UCSD-AML1 (cell line): ENCODE results near the gene ANGEL2.

Experiments used
- DNase-seq: peaks from one replicate; lab custom pipeline; 2025; ENCODE audit not compliant: unreplicated experiment; lab: John Stamatoyannopoulos, UW

ANGEL2 gene

DNA sequence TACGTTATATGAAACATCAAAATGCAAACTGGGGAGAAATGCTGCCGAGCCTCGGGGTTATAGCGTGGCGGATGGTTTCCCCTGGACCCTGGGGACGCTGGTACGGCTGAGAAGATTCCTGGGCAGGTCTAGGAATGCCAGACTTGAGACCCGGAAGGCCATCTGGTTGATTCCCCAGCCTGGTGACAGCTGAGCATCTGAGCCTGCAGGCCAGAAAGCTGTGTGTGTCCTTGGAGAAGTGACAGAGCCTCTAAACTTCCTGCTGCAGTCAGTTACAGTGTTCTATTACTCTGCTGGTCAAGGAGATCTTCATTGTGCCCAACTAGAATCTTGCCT lies 63.1 kb downstream of the ANGEL2 start:
- DNase-seq: no peak

DNA sequence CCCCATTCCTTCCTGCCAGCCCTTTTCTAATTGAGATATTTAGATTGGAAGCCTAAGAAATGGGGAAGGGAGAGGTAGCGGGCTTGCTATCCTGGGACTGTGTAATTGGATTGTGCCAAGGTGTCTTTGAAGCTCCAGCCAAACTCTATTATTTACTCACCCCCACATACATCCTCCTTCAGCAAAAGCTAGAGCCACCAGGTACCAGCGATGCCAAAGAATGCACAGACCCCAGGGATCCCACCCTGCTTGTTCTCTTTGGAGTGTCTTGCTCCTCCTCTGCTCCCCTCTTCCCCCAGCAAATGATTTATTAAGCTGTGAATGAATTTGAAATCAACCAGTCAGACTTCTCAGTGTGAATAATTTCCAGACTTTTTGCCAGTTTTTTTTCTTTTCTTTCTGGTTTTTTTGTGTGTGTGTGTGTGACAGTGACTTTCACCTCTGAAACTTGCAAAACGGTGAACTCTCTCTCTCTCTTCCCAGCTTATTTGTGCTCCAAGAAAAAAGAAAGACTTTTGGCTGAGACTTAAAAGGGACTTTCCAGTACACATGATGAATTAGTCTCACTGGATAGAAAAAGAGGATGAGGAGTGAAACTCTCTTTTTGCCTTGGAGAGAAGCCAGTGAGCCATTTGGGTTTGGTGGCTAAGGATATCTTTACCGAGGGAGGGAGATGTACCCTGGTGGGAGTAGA lies 63.6 kb downstream of the ANGEL2 start:
- DNase-seq: no peak

DNA sequence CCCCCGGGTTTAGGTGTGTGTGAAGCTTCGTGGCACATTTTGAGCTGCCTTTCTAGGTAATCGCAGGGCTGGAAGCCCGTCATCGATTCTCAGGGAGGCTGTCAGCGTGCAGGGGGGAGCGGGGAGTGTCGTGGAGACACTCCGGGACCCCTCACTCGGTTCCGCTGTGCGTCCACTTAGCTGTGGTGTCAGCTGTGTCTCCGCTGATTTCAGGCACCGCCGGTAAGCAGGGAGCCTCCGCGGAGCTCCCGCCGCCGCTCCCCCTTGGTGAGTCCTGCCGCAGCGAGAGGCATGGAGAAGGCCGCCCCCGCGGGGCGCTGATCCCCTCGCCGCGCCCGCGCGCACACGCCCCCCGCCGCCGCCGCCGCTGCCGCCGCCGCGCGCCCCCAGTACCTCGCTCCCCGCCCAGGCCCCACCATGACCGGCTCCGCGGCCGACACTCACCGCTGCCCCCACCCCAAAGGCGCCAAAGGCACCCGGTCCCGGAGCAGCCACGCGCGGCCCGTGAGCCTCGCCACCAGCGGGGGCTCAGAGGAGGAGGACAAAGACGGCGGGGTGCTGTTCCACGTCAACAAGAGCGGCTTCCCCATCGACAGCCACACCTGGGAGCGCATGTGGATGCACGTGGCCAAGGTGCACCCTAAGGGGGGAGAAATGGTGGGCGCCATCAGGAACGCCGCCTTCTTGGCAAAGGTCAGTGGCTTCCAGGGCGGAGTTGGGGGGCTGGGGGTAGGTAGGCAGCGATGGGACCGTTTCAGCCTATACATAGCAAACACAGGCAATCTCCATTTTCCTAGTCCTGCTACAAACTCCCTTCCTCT lies 64.3 kb downstream of the ANGEL2 start:
- no peak for DNase-seq

DNA sequence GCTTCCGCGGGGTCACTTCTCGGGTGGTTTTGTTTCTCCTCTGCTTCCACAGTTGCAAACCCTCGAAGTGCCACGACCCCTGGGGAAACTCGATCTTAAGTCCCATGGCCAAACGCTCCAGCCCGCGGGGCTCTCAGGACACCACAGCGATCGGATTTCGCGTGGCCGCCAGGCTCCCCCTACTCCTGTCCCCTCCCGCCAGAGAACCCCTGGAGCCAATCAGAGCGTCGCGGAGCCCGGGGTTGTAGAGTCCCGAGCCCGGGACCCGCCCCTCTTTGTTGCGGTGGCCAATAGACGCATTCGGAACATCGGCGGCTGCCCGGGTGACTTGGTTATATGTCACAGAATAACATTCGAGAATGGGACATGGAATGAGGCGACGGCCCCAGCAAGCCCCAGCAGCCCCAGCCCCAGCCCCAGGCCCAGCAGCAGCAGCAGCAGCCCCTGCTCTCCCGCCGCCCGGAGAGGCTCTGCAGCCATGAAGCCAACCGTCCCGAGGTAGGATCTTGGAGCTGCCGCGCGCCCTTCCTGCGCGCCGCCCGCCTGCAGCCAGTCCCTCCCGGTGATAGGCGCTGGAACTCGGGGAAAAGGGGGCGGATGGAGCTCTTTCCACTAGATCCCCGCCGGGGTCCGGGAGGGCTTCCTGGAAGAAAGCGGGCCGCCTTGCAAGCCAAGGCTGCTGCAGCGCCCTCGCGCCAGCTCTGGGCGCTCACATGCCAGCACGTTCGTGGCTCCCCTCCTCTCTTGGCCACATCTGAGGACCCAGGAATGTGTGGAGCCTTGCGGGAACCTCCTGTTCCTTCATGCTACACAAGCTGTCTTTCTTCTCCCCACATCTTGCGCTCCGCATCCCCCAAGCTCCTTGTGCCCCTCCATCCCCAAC lies 65.2 kb downstream of the ANGEL2 start, which contains the start of gene VASH2:
VASH2 (plus strand) TSS at position 299 of the 883 bp plus-strand sequence. CDS start 1,002 bp downstream, outside the sequence.
- peak; percentile 74 for DNase-seq

DNA sequence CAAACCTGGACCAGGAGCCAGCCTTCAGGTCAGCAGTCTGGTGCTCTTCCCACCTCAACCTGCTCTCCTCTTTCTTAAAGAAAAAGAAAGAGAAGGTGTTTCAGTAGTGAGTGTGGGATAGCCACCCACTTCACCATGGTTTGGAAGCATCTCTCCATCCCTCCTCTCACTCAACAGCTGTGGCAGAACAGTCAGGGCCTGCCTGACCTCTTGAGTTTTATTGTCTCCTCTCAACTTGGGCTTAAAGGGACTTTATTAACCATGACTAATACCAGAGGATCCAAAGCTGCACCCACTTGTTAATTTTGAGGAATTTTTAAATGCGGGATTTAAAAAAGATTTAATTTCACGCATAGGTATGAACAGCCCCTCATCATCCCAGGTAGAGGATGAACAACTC lies 65.9 kb downstream of the ANGEL2 start:
- no peak for DNase-seq

DNA sequence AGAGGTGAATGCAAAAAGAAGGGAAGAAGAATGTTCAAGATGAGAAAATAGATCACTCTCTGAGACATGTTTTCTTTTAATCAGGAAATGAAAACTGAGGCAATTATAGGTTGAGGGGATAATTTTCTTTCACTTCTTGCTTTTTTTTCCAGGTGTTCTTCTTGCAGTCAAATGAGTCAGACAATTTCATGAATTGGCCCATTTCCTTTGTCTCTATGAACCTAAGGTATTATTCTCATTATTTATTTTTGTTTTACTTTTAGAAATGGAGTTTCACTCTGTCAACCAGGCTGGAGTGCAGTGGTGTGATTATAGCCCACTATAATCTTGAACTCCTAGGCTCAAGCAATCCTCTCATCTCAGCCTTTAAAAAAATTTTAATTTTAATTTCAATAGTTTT lies 68.8 kb downstream of the ANGEL2 start:
- no peak for DNase-seq

DNA sequence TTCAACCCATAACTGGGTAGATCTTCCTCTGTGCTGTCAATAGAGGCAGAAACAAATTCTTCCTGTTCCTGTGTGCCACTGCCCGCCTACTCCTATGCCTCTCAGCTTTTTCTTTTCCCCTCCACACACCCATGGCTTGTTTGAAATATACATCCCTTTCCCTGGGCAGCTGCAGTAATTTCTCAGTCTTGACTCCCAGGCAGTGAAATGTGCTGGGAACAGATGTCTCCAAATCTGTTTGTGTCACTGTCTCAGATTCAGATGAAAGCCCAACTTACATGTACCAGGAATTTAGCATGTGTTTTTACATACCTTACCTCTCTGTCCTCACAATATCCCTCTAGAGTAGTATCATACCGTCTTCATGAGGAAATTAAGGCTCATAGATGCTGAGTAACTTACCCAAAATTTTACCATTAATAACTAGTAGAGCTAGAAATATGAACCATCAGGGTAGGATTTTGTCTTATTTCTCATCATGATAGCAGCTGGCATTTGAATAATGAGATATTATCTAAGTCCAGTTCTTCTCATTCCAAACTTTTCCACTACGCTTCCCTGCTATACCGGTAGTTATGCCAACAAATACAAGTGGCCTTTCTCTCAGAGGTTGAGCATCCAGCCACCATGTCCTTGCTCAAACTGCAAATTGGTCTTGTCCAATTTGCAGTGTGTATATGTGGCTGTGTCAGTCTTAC lies 70.1 kb downstream of the ANGEL2 start:
- no peak for DNase-seq

DNA sequence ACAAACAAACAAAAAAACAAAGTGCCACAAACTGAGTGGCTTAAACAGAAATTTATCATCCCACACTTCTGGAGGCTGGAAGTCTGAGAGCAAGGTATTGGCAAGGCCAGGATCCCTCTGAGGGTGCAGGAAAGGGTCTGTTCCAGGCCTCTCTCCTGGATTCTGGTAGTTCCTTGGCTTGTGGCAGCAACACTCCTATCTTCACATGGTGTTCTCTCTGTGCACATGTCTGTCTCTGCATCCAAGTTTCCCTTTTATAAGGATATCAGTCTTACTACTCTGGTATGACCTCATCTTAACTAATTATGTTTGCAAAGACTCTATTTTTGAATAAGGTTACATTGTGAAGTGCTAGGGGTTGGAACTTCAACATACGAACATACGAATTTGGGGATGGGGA lies 70.6 kb downstream of the ANGEL2 start:
- no peak for DNase-seq

DNA sequence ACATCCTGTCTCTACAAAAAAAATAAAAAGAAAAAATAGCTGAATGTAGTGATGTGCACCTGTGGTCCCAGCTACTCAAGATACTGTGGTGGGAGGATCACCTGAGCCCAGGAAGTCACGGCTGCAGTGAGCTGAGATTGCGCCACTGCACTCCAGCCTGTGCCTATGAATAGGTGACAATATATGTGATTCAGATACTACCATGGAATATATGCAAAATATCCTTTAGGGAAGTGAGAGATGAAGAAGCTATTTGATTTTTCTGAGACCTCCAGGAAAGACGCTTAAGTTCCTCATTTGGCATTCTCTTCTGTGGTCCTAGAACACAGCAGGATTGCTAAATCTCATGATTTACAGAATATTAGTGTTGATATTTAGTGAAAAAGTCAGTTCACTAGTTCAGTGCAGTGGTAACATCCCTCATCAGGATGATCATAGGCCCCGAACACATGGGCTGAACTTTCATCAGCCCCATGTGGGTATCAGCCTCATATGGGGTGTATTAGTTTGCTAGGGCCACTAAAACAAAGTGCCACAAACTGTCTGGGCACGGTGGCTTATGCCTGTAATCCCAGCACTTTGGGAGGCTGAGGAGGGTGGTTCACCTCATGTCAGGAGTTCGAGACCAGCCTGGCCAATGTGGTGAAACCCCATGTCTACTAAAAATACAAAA lies 71.3 kb downstream of the ANGEL2 start:
- no peak for DNase-seq

DNA sequence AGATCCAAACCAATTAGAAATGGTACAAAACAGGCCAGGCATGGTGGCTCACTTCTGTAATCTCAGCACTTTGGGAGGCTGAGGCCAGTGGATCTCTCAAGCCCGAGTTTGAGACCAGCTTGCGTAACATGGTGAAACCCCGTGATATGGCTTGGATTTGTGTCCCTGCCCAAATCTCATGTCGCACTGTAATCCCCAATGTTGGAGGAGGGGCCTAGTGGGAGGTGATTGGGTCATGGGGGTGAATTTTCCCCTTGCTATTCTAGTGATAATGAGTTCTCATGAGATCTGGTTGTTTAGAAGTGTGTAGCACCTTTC lies 72.3 kb downstream of the ANGEL2 start:
- DNase-seq: no peak

DNA sequence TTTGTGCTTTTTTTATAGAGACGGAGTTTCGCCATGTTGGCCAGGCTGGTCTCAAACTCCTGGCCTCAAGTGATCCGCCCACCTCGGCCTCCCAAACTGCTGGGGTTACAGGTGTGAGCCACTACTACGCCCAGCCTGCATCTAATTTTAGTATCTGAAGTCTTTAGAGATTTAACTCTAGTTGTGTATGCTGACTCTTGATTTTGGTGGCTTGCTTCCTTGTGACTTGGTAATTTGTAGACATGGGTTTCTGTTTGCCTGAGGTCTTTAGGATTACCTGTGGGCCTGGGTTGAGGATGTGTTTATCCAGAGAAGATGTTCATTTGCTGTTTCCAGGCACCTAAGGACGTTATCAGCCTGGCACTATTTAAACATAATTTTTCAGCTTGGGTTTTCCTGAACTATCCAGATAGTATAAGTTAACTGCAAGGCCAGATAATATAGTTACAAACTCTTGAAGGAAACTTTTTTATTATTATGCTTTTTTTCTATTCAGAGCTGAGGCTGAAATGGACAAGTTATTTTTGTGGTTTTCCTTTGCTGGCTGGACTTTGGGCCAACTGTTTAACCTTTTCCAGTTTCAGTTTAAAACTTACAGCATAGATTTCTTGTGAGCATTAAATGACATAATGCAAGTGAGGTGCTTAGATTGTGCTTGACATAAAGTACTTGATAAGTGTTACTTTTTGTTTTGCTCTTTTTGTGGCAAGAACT lies 72.8 kb downstream of the ANGEL2 start:
- DNase-seq: no peak
